ENCODE data around the gene TNF. TPM values are rescaled to one million over a fixed set of nuclear protein-coding genes. Genes with fewer than 3 reads are reported as not detected.

The TNF gene
- total and polyA plus RNA-seq, 2 of the 13 experiments (the other 11 are each of a cell fraction or from before 2014, with no cell fraction given), result not detected

DNA sequence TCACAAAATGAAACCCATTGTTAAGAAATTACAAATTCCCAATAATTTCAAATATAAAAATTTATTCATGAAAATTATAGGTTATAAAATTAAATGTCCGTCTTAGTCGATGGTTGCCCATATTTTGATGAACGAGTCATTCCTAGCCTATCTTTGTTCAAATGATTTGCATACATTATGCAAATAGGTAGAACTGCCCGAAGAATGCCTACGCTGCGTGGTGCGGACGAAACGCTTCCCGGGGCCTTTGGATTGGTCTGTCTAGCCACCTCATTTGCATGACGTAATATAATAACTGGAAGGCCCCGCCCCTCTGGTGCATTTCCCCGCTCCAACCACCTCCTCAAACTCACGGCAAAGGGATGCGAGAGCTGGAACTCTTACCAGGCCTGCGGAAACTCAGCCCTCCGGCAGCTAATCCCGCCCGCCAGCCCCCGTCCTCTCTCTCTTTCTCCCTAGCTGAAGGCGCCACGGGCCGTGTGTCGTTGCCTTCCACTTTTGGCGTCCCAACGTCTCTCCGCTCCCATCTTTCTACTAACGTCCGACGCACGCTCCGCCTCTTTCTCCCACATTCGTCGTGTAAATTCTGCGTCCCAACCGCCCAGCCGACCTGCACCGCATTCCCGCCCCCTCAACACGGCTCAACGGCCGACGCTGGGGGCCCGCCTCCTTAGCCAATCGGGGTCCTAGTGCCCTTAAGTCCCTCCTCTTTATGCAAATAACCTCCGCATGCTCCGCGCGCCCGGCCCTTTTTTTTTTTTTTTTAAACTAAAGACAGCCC is 44.6 kb downstream of the TNF start (continued):
- TF ChIP-seq ZBTB20 (CRISPR knock-in tag; IDR thresholded peaks at IDR 0.05; ENCODE audit: borderline replicate concordance, low read depth) (peak; percentile 79; the same call in 1 of the 2 replicates), HNRNPL (IDR thresholded peaks at IDR 0.05; ENCODE audit: low read depth, low read length) (0 out of 2 replicates have a peak, but pooled peaks have one; percentile 31), ZNF777 (CRISPR knock-in tag; IDR thresholded peaks at IDR 0.05) (peak; percentile 43; the same call in 1 of the 2 replicates), ATM (IDR thresholded peaks at IDR 0.05; ENCODE audit: borderline replicate concordance) (no peak), HNRNPH1 (optimal IDR thresholded peaks at IDR 0.05; ENCODE audit: low read depth, low read length) (peak; percentile 66), SP5 (CRISPR knock-in tag; IDR thresholded peaks at IDR 0.05; ENCODE audit: borderline replicate concordance, low read depth) (peak; percentile 86), MTF2 (CRISPR knock-in tag; IDR thresholded peaks at IDR 0.05; ENCODE audit: borderline replicate concordance) (no peak), JUNB (CRISPR knock-in tag; IDR thresholded peaks at IDR 0.05; ENCODE audit: borderline replicate concordance) (peak; percentile 67), IRF2 (CRISPR knock-in tag; IDR thresholded peaks at IDR 0.05) (no peak), ZNF549 (CRISPR knock-in tag; IDR thresholded peaks at IDR 0.05) (no peak), SRSF9 (IDR thresholded peaks at IDR 0.05; ENCODE audit: borderline replicate concordance, insufficient read depth, low read depth, low read length, poor library complexity, severe bottlenecking) (no peak)
- TF ChIP-seq, protein P1, sequence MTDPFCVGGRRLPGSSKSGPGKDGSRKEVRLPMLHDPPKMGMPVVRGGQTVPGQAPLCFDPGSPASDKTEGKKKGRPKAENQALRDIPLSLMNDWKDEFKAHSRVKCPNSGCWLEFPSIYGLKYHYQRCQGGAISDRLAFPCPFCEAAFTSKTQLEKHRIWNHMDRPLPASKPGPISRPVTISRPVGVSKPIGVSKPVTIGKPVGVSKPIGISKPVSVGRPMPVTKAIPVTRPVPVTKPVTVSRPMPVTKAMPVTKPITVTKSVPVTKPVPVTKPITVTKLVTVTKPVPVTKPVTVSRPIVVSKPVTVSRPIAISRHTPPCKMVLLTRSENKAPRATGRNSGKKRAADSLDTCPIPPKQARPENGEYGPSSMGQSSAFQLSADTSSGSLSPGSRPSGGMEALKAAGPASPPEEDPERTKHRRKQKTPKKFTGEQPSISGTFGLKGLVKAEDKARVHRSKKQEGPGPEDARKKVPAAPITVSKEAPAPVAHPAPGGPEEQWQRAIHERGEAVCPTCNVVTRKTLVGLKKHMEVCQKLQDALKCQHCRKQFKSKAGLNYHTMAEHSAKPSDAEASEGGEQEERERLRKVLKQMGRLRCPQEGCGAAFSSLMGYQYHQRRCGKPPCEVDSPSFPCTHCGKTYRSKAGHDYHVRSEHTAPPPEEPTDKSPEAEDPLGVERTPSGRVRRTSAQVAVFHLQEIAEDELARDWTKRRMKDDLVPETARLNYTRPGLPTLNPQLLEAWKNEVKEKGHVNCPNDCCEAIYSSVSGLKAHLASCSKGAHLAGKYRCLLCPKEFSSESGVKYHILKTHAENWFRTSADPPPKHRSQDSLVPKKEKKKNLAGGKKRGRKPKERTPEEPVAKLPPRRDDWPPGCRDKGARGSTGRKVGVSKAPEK (CRISPR knock-in tag; IDR thresholded peaks at IDR 0.05; ENCODE audit: borderline replicate concordance), result no peak
- TF ChIP-seq, protein P2, sequence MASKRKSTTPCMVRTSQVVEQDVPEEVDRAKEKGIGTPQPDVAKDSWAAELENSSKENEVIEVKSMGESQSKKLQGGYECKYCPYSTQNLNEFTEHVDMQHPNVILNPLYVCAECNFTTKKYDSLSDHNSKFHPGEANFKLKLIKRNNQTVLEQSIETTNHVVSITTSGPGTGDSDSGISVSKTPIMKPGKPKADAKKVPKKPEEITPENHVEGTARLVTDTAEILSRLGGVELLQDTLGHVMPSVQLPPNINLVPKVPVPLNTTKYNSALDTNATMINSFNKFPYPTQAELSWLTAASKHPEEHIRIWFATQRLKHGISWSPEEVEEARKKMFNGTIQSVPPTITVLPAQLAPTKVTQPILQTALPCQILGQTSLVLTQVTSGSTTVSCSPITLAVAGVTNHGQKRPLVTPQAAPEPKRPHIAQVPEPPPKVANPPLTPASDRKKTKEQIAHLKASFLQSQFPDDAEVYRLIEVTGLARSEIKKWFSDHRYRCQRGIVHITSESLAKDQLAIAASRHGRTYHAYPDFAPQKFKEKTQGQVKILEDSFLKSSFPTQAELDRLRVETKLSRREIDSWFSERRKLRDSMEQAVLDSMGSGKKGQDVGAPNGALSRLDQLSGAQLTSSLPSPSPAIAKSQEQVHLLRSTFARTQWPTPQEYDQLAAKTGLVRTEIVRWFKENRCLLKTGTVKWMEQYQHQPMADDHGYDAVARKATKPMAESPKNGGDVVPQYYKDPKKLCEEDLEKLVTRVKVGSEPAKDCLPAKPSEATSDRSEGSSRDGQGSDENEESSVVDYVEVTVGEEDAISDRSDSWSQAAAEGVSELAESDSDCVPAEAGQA (IDR thresholded peaks at IDR 0.05; ENCODE audit: low read depth), result peak; percentile 90
- TF ChIP-seq, protein P2 (CRISPR knock-in tag; IDR thresholded peaks at IDR 0.05; ENCODE audit: borderline replicate concordance), result peak; percentile 80; the same call in 1 of the 2 replicates
- TF ChIP-seq, protein P3, sequence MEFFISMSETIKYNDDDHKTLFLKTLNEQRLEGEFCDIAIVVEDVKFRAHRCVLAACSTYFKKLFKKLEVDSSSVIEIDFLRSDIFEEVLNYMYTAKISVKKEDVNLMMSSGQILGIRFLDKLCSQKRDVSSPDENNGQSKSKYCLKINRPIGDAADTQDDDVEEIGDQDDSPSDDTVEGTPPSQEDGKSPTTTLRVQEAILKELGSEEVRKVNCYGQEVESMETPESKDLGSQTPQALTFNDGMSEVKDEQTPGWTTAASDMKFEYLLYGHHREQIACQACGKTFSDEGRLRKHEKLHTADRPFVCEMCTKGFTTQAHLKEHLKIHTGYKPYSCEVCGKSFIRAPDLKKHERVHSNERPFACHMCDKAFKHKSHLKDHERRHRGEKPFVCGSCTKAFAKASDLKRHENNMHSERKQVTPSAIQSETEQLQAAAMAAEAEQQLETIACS (CRISPR knock-in tag; IDR thresholded peaks at IDR 0.05), result no peak
- TF ChIP-seq, protein P4, sequence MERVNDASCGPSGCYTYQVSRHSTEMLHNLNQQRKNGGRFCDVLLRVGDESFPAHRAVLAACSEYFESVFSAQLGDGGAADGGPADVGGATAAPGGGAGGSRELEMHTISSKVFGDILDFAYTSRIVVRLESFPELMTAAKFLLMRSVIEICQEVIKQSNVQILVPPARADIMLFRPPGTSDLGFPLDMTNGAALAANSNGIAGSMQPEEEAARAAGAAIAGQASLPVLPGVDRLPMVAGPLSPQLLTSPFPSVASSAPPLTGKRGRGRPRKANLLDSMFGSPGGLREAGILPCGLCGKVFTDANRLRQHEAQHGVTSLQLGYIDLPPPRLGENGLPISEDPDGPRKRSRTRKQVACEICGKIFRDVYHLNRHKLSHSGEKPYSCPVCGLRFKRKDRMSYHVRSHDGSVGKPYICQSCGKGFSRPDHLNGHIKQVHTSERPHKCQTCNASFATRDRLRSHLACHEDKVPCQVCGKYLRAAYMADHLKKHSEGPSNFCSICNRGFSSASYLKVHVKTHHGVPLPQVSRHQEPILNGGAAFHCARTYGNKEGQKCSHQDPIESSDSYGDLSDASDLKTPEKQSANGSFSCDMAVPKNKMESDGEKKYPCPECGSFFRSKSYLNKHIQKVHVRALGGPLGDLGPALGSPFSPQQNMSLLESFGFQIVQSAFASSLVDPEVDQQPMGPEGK (CRISPR knock-in tag; IDR thresholded peaks at IDR 0.05), result no peak; the same call in none of the 2 replicates
